ENCODE measurements around the gene CD52. TPM values are rescaled to one million over a fixed set of nuclear protein-coding genes. Genes with fewer than 3 reads are reported as not detected.

Gene CD52
- total RNA-seq, 1 experiment from 2014 or later, result 2.0 TPM

GRCh38 chr1:26297791-26298124 lies 20.0 kb upstream of the CD52 start (continued):
- TF ChIP-seq SRF (IDR thresholded peaks at IDR 0.05; ENCODE audit: low read depth), result no peak
- no peak for TF ChIP-seq EGR1 (IDR thresholded peaks at IDR 0.05; ENCODE audit: low read depth)
- TF ChIP-seq EZH2 (IDR thresholded peaks at IDR 0.05), result no peak
- no peak for TF ChIP-seq ZNF274 (IDR thresholded peaks at IDR 0.05; ENCODE audit: low read depth, low read length)
- no peak for TF ChIP-seq SP1 (IDR thresholded peaks at IDR 0.05; ENCODE audit: low read depth)

GRCh38 chr1:26300578-26301275 lies 17.0 kb upstream of the CD52 start:
- Histone ChIP-seq H3K9ac (ENCODE audit: low read length) (no peak overlapping the region), H3K27me3 (ENCODE audit: insufficient read depth, low read length) (no peaks in the 10 kb centered on the region), H3K36me3 (ENCODE audit: control insufficient read depth in 1 of 2, insufficient read depth in 2 of 2, low read length in 2 of 2) (0 out of 4 replicates have a peak, but pooled peaks cover 0 to 3% of the 10 kb centered on the region in 2 experiments), H2AFZ (ENCODE audit: low read depth, low read length, poor library complexity, severe bottlenecking) (no peak overlapping the region), H3K4me1 (ENCODE audit: control insufficient read depth in 1 of 2, insufficient read depth in 2 of 2, low read length in 2 of 2) (peaks cover 5 to 31% of the 10 kb centered on the region in 2 experiments; a peak in 2 of 4 replicates), H3K9me3 (ENCODE audit: control insufficient read depth in 1 of 2, insufficient read depth in 1 of 2, low read depth in 1 of 2, low read length in 2 of 2) (no peaks in the 10 kb centered on the region), H3K9me2 (ENCODE audit: insufficient read depth) (no peaks in the 10 kb centered on the region), H3K27ac (ENCODE audit: low read depth, low read length) (no peak overlapping the region), H3K79me2 (ENCODE audit: insufficient read depth, low read length) (peaks cover 10% of the 10 kb centered on the region), H3K4me3 (replicated peaks in 1 of 2; ENCODE audit: low read depth in 1 of 2, low read length in 2 of 2) (no peak overlapping the region), H3K4me2 (ENCODE audit: low read length) (no peak overlapping the region), H4K20me1 (ENCODE audit: insufficient read depth) (no peaks in the 10 kb centered on the region)
- no peak for ATAC-seq
- RAD21 ChIA-PET (ENCODE audit: low non-redundant PET in 1 of 2, low total read pairs in 2 of 2, uncharacterized antibody in 2 of 2, unreplicated experiment in 2 of 2), result no interaction called here
- CTCF ChIA-PET, result interaction anchor here (2.0 kb wide), 1 partner anchor 15 kb away, joined by 10 read pairs; no protein-coding TSS in a partner anchor
- POLR2A ChIA-PET, result no interaction called here
- intact Hi-C loops (cut with micrococcal nuclease), result no loop called here
- no TSS peak for BruUV-seq (replicated peaks)
- DNase-seq (ENCODE audit: low read depth, low spot score), result no peak
- TF ChIP-seq SRF (IDR thresholded peaks at IDR 0.05; ENCODE audit: low read depth), result no peak
- TF ChIP-seq FOSL1 (IDR thresholded peaks at IDR 0.05; ENCODE audit: low read depth), result no peak
- no peak for TF ChIP-seq ZNF274 (IDR thresholded peaks at IDR 0.05; ENCODE audit: low read depth, low read length)
- TF ChIP-seq, protein P1, sequence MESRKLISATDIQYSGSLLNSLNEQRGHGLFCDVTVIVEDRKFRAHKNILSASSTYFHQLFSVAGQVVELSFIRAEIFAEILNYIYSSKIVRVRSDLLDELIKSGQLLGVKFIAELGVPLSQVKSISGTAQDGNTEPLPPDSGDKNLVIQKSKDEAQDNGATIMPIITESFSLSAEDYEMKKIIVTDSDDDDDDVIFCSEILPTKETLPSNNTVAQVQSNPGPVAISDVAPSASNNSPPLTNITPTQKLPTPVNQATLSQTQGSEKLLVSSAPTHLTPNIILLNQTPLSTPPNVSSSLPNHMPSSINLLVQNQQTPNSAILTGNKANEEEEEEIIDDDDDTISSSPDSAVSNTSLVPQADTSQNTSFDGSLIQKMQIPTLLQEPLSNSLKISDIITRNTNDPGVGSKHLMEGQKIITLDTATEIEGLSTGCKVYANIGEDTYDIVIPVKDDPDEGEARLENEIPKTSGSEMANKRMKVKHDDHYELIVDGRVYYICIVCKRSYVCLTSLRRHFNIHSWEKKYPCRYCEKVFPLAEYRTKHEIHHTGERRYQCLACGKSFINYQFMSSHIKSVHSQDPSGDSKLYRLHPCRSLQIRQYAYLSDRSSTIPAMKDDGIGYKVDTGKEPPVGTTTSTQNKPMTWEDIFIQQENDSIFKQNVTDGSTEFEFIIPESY (IDR thresholded peaks at IDR 0.05; ENCODE audit: extremely low read depth, insufficient replicate concordance, low read length), result no peak
- no peak for TF ChIP-seq CEBPB (IDR thresholded peaks at IDR 0.05; ENCODE audit: low read depth)
- TF ChIP-seq ATF3 (IDR thresholded peaks at IDR 0.05), result no peak
- no peak for TF ChIP-seq SIN3A (IDR thresholded peaks at IDR 0.05; ENCODE audit: low read depth)
